ENCODE results near the gene ARHGAP26.
"Not testable (repeated sequence)": the region's sequence is repeated elsewhere in the genome, so short reads cannot be mapped to it uniquely, and the experiment has no call there.

ARHGAP26 gene

DNA sequence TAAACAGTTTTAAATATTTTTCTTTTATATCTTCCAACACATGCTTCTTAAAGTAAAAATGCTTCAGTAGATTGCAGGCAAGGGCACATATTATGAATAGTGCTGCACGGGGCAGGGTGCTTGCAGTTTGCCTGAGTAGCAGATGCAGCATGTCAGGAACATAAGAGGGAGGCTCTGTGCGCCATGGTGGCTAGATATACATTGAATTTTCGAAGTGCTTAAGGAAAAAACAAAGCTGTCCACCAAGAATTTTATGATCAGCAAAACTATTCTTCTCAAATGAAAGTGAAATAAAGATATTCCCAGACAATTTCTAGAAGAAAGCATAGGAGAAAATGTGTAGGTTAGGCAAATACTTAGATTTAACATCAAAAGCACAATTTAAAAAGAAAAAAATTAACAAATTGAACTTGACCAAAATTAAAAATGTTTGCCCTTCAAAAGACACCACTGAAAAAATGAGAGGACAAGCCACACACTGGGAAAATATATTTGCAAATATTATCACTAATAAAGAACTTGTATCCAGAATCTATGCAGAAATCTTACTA is 420.2 kb downstream of the ARHGAP26 start:
- no peak for DNase-seq (ENCODE audit: low spot score)

DNA sequence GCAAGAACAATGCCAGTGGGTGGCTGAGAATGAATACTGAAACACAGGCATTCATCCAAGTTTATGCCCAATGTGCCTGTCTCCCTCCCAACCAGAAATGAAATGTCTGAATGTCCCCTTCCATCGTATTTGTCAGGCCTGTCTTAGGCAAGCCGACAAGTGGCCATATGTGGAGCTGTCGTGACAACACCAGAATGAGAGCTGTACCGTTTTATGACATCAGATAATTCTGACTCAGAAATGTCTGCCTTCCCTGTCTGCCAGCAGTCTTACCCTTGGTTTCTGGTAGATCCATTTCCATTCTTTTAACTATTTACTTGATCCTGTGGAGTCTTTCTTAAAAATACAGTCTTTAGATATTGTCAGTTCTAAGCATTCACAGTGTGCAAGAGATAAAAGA is 421.5 kb downstream of the ARHGAP26 start:
- no peak for DNase-seq (ENCODE audit: low spot score)

DNA sequence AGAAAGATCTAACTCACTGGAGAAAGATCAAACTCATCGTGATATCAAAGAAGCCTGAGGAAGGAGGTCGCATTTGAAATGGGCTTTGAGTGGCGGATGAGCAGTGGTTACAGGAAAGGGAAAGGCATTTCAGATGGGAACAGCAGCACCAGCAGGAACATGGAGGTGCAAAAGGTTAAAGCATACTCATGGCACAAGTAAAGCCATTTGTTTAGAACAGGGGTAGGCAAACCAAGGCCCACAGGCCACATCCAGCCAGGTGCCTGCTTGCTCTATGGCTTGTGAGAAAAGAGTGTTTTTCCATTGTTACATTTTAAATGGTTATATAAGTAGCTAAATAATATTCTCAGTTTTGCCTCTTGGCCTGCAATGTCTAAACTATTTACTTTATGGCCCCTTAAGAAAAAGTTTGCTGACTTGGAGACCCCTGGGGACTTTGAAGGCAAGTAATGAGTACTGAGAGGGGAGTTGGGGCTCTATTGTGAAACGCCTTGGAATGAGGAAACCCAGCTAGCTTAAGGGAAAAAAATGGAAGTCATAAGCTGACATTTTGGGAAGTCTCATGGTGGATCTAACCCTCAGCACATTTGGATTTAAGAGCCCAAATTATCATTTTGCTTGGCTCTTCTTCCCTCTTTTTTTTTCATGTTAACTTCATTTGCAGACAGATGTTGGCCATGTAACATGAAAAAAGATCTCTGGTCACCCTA is 422.2 kb downstream of the ARHGAP26 start:
- DNase-seq (ENCODE audit: low spot score): no peak

DNA sequence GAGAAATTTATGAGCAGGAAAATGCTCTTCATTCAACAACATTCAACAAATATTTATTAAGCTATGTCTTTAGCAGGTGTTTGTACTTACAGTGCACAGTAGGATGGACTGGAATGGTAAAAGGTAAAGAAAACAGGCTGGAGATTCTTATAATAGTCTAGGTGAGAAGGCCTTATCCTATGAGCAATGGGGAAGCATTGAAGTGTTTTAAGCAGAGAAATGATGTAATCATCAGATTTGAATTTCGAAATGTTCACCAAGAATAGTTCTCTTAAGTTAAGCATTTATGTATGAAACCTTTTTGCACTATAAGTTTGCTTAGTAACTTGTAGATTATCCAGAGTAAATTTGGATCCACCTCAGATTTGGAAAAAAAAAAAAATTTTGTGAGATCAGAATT is 424.0 kb downstream of the ARHGAP26 start:
- DNase-seq (ENCODE audit: low spot score): no peak

DNA sequence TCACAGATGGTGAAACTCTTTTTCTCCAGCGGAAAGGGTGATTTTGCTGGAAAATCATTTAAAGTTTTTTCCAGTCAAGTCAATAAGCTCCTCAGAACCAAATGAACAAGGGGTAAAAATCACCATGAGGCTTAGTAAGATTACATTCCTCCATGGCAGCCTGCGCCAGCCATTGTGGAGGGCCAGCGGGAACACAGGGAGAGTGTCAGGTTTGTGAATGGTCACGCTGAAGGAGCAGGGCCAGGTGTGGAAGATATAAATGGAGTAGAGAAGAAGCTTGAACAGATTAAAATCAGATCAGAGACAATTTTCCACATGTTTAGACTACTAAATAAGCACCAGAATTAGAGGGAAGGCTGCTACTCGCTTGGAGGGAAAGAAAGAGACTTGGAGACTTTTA is 424.5 kb downstream of the ARHGAP26 start:
- DNase-seq (ENCODE audit: low spot score): no peak

DNA sequence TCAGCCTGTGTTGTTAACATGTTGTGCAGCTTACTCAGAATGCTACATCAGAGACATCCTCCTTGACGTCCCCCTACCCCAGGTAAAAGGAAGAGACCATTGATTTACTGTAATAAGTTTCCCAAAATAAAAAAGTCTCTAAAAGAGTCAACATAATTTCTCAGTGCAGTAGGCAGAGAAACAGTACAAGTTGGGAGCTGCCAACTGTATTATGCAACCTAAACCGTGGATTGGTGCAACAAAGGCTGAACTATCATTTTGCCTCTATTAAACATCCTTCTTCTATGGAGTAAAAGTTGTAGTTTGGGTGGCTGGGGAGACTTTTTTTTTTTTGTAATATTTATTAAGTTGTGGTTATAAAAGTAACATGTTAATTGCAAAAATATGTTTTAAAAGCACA is 425.3 kb downstream of the ARHGAP26 start:
- no peak for DNase-seq (ENCODE audit: low spot score)

DNA sequence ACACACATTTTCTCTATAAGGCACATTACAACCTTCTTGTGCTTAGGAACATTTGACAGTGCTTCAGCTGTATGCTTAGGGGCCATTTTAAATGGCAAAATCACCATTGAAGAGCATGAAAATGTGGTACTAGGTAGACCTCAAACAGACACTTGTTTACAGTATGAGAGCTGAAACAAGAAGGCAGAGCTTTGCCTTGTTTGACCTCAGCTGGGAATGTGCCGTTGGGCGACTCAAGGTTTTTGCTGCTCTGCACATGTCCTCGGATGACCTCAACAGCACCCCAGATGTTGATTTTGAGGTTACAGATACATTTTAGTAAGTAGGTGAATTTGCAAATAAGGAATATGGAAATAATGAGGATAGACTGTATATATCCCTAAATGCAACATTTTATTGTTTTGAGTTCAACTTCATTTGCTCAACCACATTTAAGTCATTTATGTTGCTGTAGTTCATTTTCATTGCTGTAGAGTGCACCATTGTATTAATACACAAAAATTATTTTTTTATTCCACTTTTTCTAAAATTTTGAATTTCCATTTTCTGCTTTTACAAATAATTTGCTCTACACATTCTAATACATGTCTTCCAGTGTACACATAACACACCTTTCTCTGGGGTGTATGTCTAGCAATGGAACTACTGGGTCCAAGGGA is 426.6 kb downstream of the ARHGAP26 start:
- no peak for DNase-seq (ENCODE audit: low spot score)

DNA sequence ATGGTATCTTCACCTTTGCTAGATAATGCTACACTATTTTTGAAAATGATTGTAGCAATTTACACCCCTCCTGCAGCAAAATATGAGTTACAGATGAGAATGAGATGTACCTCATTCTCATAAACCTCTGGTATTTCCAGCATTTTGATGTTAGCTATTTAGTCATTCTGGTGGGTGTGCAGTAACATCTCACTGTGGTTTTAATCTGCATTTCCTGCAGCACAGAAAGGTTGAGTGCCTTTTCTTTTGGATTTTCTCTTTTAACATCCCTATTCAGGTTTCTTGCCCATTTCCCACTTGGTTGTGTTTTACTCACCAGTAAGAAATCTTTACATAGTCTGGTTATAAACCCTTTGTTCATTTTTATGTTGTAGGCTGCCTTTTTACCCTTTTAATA is 427.1 kb downstream of the ARHGAP26 start:
- DNase-seq (ENCODE audit: low spot score): no peak

DNA sequence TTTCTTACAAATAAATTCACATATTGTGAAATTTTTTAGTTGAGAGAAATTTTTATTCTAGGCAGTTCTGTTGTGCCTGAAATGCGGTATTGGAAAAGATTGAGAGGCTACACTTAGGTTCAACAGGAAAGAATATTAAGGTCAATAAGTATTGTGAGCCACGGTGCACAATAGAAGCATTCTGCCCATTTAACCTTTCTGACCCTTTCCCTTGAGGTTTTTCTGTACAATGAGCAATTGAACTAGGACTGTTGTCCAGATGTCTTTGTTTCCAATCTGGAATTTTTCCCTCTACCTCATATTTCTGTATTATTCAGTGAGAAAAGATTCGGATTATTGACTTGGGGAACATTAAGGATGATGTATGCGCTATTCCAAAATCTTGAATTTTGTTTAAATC is 428.2 kb downstream of the ARHGAP26 start:
- DNase-seq (ENCODE audit: low spot score): no peak

DNA sequence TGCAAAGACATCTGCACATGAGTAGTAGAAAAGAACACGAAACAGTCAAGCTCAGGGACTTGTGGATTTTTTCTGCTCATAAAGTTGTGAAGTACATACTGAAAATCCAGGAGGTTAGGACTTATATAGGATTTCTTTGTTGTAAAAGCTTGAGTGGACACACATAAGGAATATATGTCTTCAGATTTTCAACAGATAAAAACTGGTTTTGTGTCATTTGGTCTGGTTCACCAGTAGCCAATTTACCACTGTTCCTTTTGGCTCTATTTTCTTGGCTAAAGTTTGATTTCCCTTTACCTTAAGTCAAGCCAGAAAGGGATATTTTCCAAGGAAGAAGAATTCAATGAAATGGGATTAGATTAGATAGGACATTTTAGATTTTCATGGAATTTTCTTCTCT is 429.0 kb downstream of the ARHGAP26 start:
- no peak for DNase-seq (ENCODE audit: low spot score)

DNA sequence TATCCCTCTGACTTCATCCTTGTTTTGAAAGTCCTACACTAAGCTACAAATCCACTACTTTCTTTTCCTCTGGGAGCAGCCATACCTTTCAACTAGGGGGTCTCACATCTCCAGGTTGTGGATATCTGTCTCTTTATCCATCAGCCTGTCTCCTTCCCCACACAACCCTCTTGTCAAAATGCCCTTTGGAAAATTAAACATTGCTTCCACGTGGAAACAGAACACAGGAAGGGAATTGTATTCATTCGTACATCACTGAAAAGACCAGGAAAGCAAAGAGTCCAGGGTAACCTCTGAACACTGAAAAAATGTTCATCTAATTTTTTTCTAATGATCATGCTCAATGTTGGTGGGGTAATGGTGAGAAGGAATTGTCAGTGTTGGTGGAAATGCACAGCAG is 429.7 kb downstream of the ARHGAP26 start:
- no peak for DNase-seq (ENCODE audit: low spot score)

DNA sequence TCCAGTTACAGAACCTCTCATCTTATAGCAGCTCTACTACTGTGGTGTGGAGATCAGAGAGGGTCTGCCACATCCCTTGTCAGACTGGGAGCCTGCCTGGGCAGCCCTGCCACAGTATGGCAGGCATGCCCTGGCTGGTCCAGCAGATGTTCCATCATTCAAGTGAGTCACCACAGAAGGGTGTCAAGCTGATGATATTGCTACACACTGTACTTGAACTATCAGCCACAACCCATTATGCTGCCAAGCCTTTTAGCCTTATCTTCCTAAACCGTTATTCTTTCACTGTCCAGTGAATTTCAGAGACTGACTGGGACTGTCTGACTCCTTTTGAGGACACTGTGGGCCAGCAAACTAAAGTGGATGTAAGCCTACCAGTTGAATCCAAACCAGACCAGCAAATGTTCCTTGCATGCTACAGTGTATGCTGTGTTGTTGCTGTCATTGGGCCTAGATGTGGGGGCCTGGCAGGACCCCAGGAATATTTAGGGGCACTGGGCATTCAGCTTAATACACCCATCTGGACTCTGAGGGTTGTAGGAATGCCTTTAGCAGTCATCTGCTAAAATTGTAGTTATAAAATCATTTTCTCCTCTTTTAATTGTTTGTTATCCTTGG is 430.7 kb downstream of the ARHGAP26 start:
- DNase-seq (ENCODE audit: low spot score): no peak

DNA sequence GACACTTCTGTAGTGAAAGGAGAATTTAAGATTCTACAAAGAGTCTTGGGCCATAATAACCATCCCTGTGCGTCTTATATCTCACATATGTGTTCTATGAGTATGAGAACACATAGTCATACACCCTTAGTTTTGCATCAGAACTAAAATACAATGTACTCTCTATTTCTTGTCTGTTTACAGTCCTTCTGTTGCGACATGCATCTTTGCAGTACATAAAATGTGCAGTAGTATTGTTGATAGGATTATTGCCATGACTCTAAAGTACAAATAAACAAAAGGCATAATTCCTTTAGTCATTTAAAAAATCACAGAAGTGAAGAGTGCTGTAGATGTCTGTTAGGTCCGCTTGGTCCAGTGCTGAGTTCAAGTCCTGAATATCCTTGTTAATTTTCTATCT is 431.4 kb downstream of the ARHGAP26 start:
- no peak for DNase-seq (ENCODE audit: low spot score)

DNA sequence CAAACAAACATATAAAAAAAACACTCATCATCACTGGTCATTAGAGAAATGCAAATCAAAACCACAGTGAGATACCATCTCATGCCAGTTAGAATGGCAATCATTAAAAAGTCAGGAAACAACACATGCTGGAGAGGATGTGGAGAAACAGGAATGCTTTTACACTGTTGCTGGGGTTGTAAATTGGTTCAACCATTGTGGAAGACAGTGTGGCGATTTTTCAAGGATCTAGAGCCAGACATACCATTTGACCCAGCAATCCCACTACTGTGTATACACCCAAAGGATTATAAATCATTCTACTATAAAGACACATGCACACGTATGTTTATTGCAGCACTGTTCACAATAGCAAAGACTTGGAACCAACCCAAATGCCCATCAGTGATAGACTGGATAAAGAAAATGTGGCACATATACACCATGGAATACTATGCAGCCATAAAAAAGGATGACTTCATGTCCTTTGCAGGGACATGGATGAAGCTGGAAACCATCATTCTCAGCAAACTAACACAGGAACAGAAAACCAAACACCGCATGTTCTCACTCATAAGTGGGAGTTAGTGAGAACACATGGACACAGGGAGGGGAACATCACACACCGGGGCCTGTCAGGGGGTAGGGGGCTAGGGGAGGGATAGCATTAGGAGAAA is 433.3 kb downstream of the ARHGAP26 start:
- DNase-seq (ENCODE audit: low spot score): not testable (repeated sequence)

DNA sequence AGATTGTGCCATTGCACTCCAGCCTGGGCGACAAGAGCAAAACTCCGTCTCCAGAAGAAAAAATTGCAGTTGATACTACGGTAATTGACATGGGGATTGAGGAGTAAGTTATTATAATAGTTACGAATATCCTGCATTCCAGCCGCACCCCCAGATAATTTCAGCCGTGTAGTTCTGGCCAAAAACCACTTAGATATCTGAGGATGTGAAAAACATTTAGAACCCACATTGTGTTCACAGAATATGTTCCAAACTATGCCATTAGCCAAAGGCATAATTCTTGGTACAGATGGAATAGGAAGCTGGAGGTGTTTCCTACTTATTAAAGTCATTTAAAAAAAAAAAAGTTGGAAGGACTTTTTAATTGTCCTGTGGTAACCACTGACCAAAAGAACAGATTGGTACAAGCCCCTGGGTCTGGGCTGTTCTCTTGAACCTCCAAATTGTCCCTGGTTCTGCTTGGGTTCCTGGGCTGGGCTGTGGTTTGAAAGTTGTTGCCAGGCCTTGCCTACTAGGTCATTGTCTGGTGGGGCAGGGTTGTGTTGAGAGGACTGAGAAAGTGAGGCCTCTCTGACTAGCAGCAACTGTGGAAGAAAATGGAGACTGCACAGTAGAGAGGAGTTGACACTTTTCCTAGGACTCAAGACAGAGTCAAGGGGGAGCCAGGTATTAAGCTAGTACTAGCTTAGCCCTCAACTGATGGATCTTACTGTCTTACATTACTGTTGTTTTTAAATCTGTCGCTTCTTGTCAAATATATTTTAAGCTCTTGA is 434.5 kb downstream of the ARHGAP26 start:
- DNase-seq (ENCODE audit: low spot score): no peak

DNA sequence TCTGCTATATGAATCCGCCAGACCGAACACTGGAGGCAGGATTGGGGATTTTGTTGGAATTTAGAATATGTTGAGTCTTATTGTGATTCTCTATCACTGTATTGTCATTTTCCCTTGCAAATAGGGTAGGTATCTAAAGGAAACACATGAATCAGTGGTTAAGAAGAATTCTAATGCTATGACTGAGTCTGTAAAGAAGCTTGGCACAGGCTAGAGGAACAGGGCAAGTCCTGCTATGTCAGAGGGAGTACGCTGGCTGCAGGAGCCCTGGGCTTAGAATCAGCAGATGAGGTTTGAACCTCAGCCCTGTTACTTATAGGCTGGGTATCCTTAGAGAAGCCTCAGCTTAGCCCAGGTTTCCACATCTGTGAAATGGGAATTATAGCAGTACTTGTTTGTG is 435.2 kb downstream of the ARHGAP26 start:
- no peak for DNase-seq (ENCODE audit: low spot score)

DNA sequence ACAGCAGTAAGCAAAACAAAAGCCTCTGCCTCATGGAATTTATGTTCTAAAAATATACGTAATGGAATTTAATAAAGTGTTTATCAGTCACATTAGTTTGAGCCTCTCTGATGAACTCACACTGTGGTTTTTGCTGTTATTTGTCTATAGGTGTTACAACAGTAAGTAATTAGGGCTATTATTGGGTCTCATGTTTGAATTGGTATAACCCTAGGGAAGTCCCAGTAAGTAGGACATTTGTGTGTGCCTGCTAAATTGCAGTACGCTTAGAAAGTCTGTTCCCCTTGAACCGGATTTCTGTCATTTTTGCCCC is 435.7 kb downstream of the ARHGAP26 start:
- no peak for DNase-seq (ENCODE audit: low spot score)

DNA sequence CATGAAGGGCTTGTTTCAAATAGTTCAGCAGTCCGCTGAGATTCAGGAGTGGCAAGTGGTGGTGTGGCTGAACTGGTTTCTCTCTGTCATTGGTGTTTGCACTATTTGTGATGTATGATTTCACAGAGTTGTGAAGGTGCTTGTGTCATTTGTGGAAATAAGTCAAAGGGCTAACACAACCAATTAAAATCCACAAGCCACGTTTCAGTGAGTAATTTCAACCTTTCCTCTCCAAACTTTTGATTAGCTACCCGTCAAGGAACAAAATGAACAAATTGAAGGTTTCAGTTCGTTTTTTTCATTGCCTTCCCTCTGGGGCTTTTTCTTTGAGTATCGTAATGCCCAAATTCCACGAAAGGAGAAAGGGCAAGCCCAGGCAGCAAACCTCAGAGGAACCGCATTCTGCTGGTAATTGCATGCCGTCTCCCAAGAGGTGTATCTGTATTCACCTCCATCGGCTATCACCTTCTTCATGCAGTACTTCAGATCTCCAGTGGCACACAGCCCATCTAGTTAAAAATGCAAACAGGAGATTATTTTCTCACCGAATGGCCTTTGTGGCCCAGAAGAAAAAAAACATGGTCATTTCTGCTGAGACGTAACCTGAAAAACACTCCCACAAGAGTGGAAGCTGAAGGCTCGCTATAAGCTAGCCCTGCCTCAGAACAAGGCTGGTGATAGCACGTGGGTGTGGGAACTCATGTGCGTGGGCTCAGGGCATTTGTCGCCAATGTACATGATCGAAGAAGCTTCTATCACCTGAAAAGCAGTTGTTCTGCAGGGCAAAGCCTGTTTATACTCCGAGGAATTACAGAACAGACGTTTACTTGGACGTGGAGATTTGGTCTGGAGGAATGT is 436.2 kb downstream of the ARHGAP26 start:
- DNase-seq (ENCODE audit: low spot score): no peak

DNA sequence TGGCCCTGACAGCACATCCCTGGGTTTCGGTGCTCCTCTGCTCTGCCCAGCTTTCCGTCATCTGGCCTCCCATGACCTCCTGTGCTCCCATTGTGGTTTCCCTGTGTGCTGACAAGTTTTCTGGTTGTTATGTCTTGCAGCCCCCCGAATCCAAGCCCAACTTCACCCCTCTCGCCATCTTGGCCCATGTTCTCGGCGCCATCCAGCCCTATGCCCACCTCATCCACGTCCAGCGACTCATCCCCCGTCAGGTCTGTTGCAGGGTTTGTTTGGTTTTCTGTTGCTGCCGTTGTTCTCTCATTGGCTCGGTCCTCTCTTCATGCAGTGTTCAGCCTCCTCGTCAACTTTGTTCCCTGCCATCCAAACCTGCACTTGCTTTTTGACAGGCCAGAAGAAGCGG is 436.9 kb downstream of the ARHGAP26 start:
- no peak for DNase-seq (ENCODE audit: low spot score)

DNA sequence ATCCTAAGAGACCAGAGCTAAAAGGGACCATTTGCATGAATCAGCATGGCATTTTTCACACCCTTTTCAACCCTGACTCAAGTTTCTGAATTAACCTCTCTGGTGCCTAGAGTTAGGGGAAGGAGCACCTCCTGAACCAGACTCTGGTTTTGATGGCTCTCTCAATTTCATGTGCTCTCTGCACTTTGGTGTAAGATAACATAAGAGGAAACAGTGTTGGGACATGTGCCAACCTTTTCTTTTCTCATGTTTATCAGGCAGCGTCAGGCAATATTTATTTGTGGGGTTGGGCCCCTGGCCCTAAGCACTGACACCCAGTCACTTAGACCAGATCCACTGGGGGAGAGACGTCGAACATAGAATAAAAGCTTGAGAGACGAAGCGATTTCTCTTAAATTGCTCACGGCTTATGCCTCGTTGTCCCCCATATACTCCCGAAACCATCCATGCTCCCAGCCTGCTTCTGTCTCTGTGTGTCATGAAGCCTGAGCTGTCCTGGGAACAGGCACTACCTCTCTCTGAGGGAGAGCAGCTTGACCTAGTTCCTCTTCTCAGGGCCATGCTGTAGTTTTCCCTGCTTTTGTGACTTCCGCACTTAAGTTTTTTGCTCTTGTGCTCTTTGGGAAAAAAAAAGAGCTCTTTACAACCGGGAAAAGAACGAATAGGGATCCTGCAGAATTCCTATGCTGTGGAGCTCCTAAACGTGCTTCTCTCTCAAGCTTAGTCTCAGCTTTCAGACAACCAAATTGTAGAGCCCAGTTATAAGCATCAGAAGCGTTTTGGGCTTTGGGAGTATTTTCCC is 437.6 kb downstream of the ARHGAP26 start:
- DNase-seq (ENCODE audit: low spot score): no peak

DNA sequence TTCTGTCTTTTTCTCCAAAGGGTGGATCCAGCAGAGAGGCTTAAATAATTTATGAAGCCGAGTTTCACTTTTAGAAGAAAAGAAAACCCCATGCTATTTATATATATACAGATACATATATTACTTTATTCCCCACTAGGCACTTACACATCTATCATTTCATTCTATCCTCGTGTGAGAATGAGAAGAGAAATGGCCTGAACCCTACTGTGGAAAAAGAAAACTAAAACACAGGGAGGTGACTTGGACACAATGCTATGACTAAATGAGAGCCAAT is 438.1 kb downstream of the ARHGAP26 start:
- DNase-seq (ENCODE audit: low spot score): no peak
